HepG2 (cell line): ENCODE measurements around the gene DGCR8.

Source experiments
- BRD4 ChIP-seq: sonication (generic); formaldehyde crosslinking; IDR thresholded peaks from 2 replicates; pipeline ENCODE4 v1.4.0; 2020; ENCODE audit warnings: missing genetic modification reagents
- CTCF ChIP-seq: sonication (generic); formaldehyde crosslinking; IDR thresholded peaks from 2 replicates; pipeline ENCODE4 v1.5.0; 2020; ENCODE audit warnings: mild to moderate bottlenecking, missing genetic modification reagents, moderate library complexity
- ELF1 ChIP-seq: sonication (generic); formaldehyde crosslinking; IDR thresholded peaks from 2 replicates; pipeline ENCODE4 v1.4.0; 2020; ENCODE audit warnings: missing genetic modification reagents
- RAD51 ChIP-seq: fragments of 450-650 bp; IDR thresholded peaks from 2 replicates; pipeline ENCODE4 v1.6.1; 2016; ENCODE audit warnings: borderline replicate concordance
- RXRA ChIP-seq: sonication (generic); formaldehyde crosslinking; IDR thresholded peaks from 2 replicates; pipeline ENCODE4 v1.5.1; 2020; ENCODE audit warnings: missing genetic modification reagents
- TBL1XR1 ChIP-seq: fragments of 150-350 bp; IDR thresholded peaks from 2 replicates; pipeline ENCODE4 v1.6.1; 2014; ENCODE audit warnings: borderline replicate concordance, low read length; ENCODE audit not compliant: partially characterized antibody
- ZHX1 ChIP-seq: sonication (generic); formaldehyde crosslinking; IDR thresholded peaks from 2 replicates; pipeline ENCODE4 v1.8.1; 2022; ENCODE audit warnings: low read depth, mild to moderate bottlenecking, missing genetic modification reagents
- ZNF24 ChIP-seq: fragments of 450-650 bp; IDR thresholded peaks from 2 replicates; pipeline ENCODE4 v1.6.1; 2017; ENCODE audit warnings: antibody characterized with exemption, mild to moderate bottlenecking
- ZNF512 ChIP-seq: sonication (generic); formaldehyde crosslinking; IDR thresholded peaks from 2 replicates; pipeline ENCODE4 v1.4.0; 2020; ENCODE audit warnings: mild to moderate bottlenecking, missing genetic modification reagents
- TF ChIP-seq, protein P1 (sequence below): sonication (generic); formaldehyde crosslinking; IDR thresholded peaks from 2 replicates; pipeline ENCODE4 v1.8.0; 2022; ENCODE audit warnings: mild to moderate bottlenecking, missing genetic modification reagents, moderate library complexity
- TF ChIP-seq, protein P2 (sequence below), 2 experiments: IDR thresholded peaks; 2 replicates each; pipeline ENCODE4 v1.6.1; 2011 to 2012; ENCODE audit warnings: low read length in 2 of 2, borderline replicate concordance in 1 of 2, low read depth in 1 of 2, mild to moderate bottlenecking in 1 of 2, moderate library complexity in 1 of 2

GRCh38 chr22:20111689-20112622, 31.9 kb downstream of the DGCR8 start:
- no peak for TF ChIP-seq BRD4 (CRISPR knock-in tag)
- no peak for TF ChIP-seq ZHX1 (CRISPR knock-in tag)
- TF ChIP-seq, protein P1, sequence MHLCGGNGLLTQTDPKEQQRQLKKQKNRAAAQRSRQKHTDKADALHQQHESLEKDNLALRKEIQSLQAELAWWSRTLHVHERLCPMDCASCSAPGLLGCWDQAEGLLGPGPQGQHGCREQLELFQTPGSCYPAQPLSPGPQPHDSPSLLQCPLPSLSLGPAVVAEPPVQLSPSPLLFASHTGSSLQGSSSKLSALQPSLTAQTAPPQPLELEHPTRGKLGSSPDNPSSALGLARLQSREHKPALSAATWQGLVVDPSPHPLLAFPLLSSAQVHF, result no peak
- no peak for TF ChIP-seq RAD51
- no peak for TF ChIP-seq CTCF (CRISPR knock-in tag)
- TF ChIP-seq, protein P2, sequence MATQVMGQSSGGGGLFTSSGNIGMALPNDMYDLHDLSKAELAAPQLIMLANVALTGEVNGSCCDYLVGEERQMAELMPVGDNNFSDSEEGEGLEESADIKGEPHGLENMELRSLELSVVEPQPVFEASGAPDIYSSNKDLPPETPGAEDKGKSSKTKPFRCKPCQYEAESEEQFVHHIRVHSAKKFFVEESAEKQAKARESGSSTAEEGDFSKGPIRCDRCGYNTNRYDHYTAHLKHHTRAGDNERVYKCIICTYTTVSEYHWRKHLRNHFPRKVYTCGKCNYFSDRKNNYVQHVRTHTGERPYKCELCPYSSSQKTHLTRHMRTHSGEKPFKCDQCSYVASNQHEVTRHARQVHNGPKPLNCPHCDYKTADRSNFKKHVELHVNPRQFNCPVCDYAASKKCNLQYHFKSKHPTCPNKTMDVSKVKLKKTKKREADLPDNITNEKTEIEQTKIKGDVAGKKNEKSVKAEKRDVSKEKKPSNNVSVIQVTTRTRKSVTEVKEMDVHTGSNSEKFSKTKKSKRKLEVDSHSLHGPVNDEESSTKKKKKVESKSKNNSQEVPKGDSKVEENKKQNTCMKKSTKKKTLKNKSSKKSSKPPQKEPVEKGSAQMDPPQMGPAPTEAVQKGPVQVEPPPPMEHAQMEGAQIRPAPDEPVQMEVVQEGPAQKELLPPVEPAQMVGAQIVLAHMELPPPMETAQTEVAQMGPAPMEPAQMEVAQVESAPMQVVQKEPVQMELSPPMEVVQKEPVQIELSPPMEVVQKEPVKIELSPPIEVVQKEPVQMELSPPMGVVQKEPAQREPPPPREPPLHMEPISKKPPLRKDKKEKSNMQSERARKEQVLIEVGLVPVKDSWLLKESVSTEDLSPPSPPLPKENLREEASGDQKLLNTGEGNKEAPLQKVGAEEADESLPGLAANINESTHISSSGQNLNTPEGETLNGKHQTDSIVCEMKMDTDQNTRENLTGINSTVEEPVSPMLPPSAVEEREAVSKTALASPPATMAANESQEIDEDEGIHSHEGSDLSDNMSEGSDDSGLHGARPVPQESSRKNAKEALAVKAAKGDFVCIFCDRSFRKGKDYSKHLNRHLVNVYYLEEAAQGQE (IDR thresholded peaks at IDR 0.05; ENCODE audit: borderline replicate concordance in 1 of 2, low read depth in 1 of 2, low read length in 2 of 2), result no peak
- no peak for TF ChIP-seq TBL1XR1
- no peak for TF ChIP-seq ZNF512
- no peak for TF ChIP-seq RXRA (CRISPR knock-in tag)
- no peak for TF ChIP-seq ELF1 (CRISPR knock-in tag)
- no peak for TF ChIP-seq ZNF24
